ENCODE results near the gene PLXDC1.

GRCh38 chr17:39105705-39106104, 45.7 kb downstream of the PLXDC1 start:
- no peak for TF ChIP-seq CTCF (IDR thresholded peaks at IDR 0.05)
- TF ChIP-seq POLR2A (IDR thresholded peaks at IDR 0.05) = no peak
